Measurements from ENCODE around the gene ABCG2. TPM values are rescaled to one million over a fixed set of nuclear protein-coding genes. Genes with fewer than 3 reads are reported as not detected.
A peak's percentile ranks its signal among the peaks of the same experiment; 100 is the strongest.

ABCG2 gene
- 7.2 TPM for total RNA-seq

GRCh38 chr4:88158489-88159228 is at the start of gene ABCG2:
ABCG2 (minus strand) TSS chr4:88158639; CDS start chr4:88139995, 18,644 bp downstream.
- peak; percentile 86 for ATAC-seq
- DNase-seq (ENCODE audit: low spot score): peak; percentile 76

DNA sequence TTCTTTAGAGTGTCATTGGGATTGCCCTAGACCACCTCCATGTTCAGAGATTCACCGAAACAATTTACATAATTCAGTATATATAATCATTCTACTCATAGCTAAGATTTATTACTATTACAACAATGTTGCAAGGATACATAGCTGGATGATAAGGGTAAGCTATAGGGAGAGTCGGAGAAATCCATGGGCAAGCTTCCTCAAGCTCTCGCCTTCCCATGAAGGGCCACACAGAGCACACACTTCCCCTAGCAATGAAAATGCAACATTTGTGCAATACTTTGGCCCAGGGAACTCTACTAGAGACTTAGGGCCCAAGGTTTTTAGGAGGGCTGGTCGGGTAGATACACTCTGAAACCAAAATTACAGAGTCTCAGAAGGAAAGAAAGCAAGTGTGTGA is 49.7 kb upstream of the ABCG2 start:
- no peak for DNase-seq (ENCODE audit: low spot score)
- no peak for ATAC-seq

- no peak for DNase-seq (ENCODE audit: low spot score)
- ATAC-seq: no peak
Observed at GRCh38 chr4:88207171-88207570, 48.7 kb upstream of the ABCG2 start.

GRCh38 chr4:88204882-88205281 is 46.4 kb upstream of the ABCG2 start:
- DNase-seq (ENCODE audit: low spot score) (no peak), ATAC-seq (no peak)

- DNase-seq (ENCODE audit: low spot score) (no peak), ATAC-seq (no peak)
Observed at GRCh38 chr4:88202443-88202842, 44.0 kb upstream of the ABCG2 start.

DNA sequence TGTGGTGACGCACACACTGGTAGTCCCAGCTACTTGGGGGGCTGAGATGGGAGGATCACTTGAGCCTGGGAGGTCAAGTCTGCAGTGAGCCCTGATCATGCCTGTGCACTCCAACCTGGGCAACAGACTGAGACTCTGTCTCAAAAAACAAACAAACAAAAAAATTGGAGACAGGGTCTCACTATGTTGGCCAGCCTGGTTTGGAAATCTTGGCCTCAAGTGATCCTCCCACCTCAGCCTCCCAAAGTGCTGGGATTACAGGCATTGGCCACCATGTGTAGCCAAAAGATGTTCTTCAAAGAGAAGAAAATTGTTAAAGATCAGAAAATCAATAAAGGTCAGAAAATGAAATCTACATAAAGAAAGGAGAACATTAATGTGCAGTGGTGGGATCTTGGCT is 41.7 kb upstream of the ABCG2 start:
- ATAC-seq (no peak), DNase-seq (ENCODE audit: low spot score) (no peak)

GRCh38 chr4:88196523-88197185 is 38.2 kb upstream of the ABCG2 start:
- ATAC-seq (no peak), DNase-seq (ENCODE audit: low spot score) (no peak)

DNA sequence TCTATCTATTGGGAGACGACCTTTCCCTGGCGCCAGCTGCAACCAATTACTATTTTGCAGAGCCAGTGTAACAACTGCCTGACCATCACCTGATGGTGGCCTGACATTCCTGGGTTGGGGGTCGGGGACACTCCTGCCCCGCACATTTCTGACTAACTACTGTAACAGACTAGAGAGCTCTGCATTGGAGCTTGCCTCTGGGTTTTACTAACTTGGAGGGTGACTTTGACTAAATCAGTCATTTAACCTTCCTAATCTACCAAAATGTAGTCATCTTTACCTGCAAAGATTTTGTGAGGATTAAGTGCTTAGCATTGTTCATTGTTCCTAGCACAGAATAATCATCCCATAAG is 37.5 kb upstream of the ABCG2 start:
- no peak for DNase-seq (ENCODE audit: low spot score)
- ATAC-seq: no peak

- ATAC-seq (no peak), DNase-seq (ENCODE audit: low spot score) (no peak)
Observed at GRCh38 chr4:88195328-88196012, 37.0 kb upstream of the ABCG2 start.

DNA sequence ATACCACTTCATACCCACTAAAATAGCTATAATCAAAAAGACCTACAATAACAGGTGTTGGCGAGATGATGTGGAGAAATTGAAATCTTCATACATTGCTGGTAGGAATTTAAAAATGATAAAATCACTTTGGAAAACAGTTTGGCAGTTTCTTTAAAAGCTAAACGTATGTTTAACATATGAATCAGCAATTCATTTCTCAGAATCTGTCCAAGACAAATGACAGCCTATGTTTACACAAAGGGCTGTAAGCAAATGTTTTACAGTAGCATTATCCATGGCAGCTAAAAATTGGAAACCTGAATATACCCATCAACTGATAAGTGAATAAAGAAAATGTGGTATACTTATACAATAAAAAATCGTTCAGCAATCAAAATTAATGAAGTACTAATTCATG is 33.0 kb upstream of the ABCG2 start:
- no peak for ATAC-seq
- DNase-seq (ENCODE audit: low spot score): no peak

- ATAC-seq: no peak
- no peak for DNase-seq (ENCODE audit: low spot score)
Observed at GRCh38 chr4:88189881-88190585, 31.6 kb upstream of the ABCG2 start.

DNA sequence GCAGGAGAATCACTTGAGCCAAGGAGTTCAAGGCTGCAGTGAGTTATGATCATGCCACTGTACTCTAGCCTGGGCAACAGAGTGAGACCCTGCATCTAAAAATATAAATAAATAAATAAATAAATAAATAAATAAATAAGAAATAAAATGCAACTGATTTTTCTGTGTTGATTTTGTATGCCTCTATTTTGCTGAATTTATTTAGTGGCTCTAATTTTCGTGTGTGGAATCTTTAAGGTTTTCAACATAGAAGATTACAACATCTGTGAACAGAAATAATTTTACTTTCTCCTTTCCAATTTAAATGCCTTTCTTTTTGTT is 30.9 kb upstream of the ABCG2 start:
- ATAC-seq: no peak
- no peak for DNase-seq (ENCODE audit: low spot score)

GRCh38 chr4:88188738-88189417 is 30.4 kb upstream of the ABCG2 start:
- DNase-seq (ENCODE audit: low spot score) (no peak), ATAC-seq (no peak)

- no peak for DNase-seq (ENCODE audit: low spot score)
- ATAC-seq: no peak
Observed at GRCh38 chr4:88187766-88188165, 29.3 kb upstream of the ABCG2 start.

- ATAC-seq (no peak), DNase-seq (ENCODE audit: low spot score) (no peak)
Observed at GRCh38 chr4:88185906-88186305, 27.5 kb upstream of the ABCG2 start.

GRCh38 chr4:88179261-88179660 is 20.8 kb upstream of the ABCG2 start:
- ATAC-seq: no peak
- no peak for DNase-seq (ENCODE audit: low spot score)

DNA sequence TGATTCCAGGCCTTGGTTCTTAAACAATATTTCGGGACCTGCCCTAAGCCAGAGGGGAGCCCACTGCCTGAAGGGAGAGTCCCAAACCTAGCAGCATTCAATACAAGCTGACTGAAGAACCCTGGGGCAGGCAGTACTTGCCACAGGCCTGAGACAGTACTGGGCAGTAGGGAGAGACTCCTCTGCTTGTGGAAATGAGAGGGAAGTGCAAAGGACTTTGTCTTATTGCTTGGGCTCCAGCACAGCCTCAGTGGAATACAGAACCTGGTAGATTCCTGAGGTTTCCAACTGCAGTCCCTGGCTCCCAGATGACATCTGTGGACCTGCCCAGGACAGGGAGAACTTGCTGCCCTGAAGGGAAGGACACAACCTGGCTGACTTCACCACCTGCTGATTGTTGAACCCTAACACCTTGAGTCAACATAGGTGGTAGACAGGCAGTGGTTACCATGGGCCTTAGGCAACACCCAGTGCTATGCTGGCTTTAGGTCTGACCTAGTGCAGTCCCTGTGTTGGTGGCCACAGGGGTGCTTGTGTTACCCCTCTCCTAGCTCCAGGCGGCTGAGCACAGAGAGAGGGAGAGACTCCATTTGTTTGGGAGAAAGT is 20.3 kb upstream of the ABCG2 start:
- DNase-seq (ENCODE audit: low spot score): no peak
- no peak for ATAC-seq

- peak; percentile 28 for ATAC-seq
- no peak for DNase-seq (ENCODE audit: low spot score)
Observed at GRCh38 chr4:88177983-88178625, 19.7 kb upstream of the ABCG2 start.

DNA sequence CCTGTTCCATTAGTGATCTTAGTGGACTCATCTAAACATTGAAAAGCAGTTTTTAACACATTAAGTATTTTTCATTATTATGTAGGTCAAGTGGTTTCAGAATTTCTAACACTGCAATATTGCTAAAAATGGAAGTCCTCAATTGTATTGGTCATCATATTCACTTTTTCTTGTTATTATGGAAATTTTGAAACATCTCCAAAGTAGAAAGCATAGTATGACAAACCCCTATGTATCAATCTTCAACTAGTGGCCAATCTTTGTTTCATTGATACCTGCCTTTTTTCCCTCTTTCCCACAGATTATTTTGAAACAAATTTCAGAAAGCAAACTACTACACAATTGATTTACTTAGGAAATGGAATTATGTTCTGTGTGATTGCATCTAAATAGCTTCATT is 14.5 kb upstream of the ABCG2 start:
- DNase-seq (ENCODE audit: low spot score) (no peak), ATAC-seq (no peak)

GRCh38 chr4:88171206-88171605 is 12.8 kb upstream of the ABCG2 start:
- ATAC-seq (no peak), DNase-seq (ENCODE audit: low spot score) (no peak)
